Medulla oblongata (tissue), 1 donor: ENCODE data around the gene ATXN7L1.
A peak's percentile ranks its signal among the peaks of the same experiment; 100 is the strongest.
"Not testable (repeated sequence)": the region's sequence is repeated elsewhere in the genome, so short reads cannot be mapped to it uniquely, and the experiment has no call there.

Experiments used
- DNase-seq: peaks from one replicate; pipeline ENCODE4 v3.0.0-alpha.2; 2015; ENCODE audit errors: extremely low spot score

The ATXN7L1 gene

GRCh38 chr7:105619590-105619989 lies 256.8 kb downstream of the ATXN7L1 start:
- DNase-seq, result no peak

DNA sequence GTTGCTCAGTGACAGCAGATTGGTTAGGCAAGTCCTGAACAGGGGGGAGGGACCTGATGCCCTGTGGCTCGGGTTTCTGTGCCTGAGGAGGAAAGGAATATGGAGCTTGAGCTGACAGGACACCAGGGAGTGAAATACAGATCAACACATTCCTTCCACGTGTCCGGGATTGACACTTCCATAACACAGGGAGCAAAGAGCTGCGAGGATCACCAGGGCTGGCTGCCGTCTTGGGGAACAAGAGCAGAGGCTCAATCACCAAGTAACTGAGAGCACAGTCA lies 258.4 kb downstream of the ATXN7L1 start:
- DNase-seq, result no peak

GRCh38 chr7:105617280-105618015 lies 259.0 kb downstream of the ATXN7L1 start:
- DNase-seq, result no peak

DNA sequence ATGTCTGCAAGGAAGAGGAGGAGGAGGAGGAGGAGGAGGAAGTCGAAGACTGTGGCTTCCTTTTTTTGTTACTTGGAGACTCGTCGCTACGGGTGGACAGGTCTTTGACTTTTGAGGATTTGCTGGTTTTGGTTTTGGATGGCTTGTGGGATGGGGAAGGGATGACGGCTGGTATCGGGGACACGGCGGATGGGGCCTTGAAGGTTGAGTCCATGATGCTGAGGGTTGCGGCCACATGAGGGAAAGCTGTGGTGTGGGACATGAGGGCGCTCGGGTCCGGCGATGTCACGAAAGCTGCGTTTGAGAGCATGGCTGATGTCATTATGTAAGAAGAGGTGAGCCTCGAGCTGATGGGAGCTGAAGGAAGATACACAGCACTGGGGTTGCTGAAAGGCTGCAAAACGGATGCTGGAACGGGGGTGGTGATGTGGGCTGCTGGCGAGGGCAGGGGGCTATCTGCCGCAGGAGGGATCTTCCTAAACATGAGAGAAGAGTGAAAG lies 262.0 kb downstream of the ATXN7L1 start:
- DNase-seq, result no peak

DNA sequence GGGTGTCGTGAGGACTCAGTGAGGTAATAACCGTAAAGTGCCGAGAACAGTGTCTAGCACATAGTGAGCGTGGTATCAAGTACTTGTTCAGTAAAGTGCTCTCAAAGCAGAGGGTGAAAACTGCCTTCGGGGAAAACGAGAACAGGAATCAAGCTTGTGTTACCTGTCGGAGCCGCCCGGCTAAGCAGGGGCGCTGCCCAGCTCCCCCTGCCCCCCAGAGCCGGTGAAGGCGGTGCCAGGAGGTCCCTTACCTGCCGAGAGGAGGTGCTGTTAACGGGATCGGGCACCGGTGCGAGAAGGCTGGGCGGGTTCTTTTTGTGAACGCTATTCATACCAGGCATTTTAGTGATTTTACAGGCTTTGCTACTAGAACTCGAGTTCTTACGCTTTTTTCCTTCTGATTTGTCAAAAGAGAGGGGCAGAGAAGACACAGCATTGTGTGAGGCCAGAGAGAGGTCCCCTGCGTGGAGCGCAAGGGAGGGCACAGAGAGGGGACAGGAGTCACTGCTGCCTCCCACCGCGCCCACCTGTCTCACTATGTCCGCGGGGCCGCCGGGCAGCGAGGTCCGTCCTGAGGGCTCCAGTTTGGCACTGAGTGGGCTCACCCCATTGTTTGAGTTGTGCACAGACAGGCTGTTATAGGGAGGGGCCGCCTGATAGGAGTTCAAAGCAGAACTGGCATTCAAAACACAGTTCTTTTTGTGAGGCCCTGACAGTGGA lies 262.6 kb downstream of the ATXN7L1 start:
- DNase-seq, result no peak

GRCh38 chr7:105612806-105613205 lies 263.6 kb downstream of the ATXN7L1 start:
- DNase-seq, result no peak

- DNase-seq, result peak; percentile 50
Observed at GRCh38 chr7:105611856-105612775, 264.3 kb downstream of the ATXN7L1 start.

- DNase-seq, result peak; percentile 55
Observed at GRCh38 chr7:105610165-105610930, 266.1 kb downstream of the ATXN7L1 start.

DNA sequence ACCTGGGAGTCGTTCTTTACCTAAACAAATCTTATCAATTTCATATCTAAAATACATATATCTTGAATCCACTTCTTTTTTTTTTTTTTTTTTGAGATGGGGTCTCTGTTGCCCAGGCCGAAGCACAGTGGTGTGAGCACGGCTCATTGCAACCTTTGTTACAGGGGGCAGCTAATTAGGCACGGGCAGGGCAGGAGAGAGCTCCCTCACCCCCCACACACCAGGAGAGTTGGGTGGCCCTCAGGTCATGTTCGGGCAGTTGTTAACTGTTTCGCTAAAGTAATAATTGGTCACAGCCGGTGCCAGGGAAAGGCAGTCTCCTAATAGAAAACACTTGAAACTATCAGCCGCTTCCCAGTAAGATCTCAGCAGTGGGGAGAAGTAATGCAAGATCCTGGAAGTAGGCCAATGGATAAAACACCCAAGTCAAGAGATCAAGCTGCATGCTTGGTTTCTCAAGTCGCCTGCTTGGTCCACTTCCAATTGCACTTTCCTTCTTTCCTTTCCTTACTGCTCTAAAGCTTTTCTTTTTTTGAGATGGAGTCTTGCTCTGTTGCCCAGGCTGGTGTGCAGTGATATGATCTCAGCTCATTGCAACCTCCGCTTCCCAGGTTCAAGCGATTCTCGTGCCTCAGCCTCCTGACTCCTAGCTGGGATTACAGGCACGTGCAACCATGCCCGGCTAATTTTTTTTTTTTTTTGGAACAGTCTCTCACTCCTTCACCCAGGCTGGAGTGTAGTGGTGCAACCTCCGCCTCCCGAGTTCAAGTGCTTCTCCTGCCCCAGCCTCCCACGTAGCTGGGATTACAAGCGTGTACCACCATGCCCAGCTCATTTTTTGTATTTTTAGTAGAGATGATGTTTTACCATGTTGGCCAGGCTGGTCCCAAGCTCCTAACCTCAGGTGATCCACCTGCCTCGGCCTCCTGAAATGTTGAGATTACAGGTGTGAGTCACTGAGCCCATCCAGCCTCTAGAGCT lies 273.8 kb downstream of the ATXN7L1 start:
- DNase-seq, result no peak

- DNase-seq, result no peak
Observed at GRCh38 chr7:105600720-105601550, 275.5 kb downstream of the ATXN7L1 start.

DNA sequence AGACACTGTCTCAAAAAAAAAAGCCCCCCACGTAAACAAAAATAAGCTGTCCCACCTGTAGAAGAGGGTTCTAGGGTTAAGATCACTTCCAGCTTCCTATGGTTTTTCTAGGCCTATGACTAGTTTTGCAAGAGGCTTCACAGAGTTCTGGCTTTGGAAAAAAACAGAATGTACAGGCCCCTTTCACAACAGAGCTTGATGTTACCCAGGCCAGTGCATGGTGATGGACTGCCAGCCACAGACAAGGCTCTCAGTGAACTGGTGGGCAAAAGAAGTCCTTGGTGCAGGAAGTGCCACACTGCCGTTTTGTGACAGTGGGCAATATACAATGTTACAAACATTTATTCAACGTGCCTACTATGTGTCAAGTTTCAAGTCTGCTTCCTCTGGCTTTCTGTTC lies 276.8 kb downstream of the ATXN7L1 start:
- DNase-seq, result no peak

GRCh38 chr7:105599080-105599479 lies 277.3 kb downstream of the ATXN7L1 start:
- not testable (repeated sequence) for DNase-seq

- no peak for DNase-seq
Observed at GRCh38 chr7:105596866-105597265, 279.5 kb downstream of the ATXN7L1 start.

GRCh38 chr7:105594034-105594433 lies 282.4 kb downstream of the ATXN7L1 start:
- DNase-seq, result no peak

GRCh38 chr7:105591522-105591921 lies 284.9 kb downstream of the ATXN7L1 start:
- DNase-seq, result no peak

DNA sequence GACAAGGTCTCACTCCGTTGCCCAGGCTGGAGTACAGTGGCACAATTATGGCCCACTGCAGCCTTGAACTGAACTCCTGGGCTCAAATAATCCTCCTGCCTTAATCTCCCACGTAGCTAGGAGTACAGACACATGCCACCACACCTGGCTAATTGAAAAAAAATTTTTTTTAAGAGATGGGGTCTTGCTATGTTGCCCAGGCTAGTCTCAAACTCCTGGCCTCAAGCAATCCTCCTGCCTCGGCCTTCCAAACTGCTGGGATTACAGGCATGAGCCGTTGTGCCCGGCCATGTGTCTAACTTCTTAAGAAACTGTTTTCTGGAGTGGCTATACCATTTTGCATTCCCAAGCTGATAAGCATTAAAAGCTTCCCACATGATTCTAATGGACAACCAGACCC lies 285.6 kb downstream of the ATXN7L1 start:
- no peak for DNase-seq

GRCh38 chr7:105589356-105590077 lies 286.9 kb downstream of the ATXN7L1 start:
- DNase-seq, result peak; percentile 94

GRCh38 chr7:105587909-105588635 lies 288.3 kb downstream of the ATXN7L1 start:
- no peak for DNase-seq
